ENCODE measurements around the gene NRXN3. TPM values are rescaled to one million over a fixed set of nuclear protein-coding genes. Genes with fewer than 3 reads are reported as not detected.

Gene NRXN3
- total and polyA plus RNA-seq, 2 donors (not counting 1 experiment from before 2014, with no cell fraction given) = not detected

DNA sequence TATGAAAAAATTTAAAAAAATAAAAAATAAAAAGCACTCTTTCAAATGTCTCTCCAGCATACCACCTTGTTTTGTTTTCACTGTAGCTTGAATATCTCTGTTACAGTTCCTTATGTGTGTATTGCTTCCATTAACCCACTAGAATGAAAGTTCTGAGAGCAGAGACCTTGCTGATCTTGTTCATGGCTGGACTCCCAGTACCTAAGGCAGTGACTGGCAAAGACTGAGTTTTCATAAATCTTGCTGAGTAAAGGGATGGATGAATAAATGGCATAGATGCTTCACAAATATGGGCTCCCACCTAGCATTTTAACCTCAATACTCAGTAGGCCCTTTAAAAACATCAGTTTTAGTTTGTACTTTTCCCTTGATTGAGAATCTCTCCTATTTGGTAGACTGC is 1125.2 kb downstream of the NRXN3 start:
- no peaks in the 10 kb centered on the region for H3K27me3 ChIP-seq (replicated peaks in 1 of 4; ENCODE audit: control extremely low read depth in 1 of 4, control insufficient read depth in 3 of 4, insufficient read depth in 4 of 4, low read length in 3 of 4)
- no peaks in the 10 kb centered on the region for H3K9me3 ChIP-seq (ENCODE audit: control extremely low read depth in 1 of 3, control insufficient read depth in 2 of 3, insufficient read depth in 1 of 3, low read length in 2 of 3)
- ATAC-seq (ENCODE audit: low read depth) = no peak
- DNase-seq = no peak
- no peak overlapping the region for H3K4me2 ChIP-seq (replicated peaks; ENCODE audit: low read depth, low read length, poor library complexity, severe bottlenecking)
- H3K36me3 ChIP-seq (replicated peaks in 1 of 2; ENCODE audit: control extremely low read depth in 1 of 2, control insufficient read depth in 1 of 2, extremely low read depth in 1 of 2, insufficient read depth in 2 of 2, low read length in 1 of 2) = no peaks in the 10 kb centered on the region
- no peak overlapping the region for H3K9ac ChIP-seq (ENCODE audit: low read length)
- TF ChIP-seq EZH2 (IDR thresholded peaks at IDR 0.05; ENCODE audit: borderline replicate concordance, insufficient read depth, low read depth, low read length, poor library complexity, severe bottlenecking) (no peak), CTCF (IDR thresholded peaks at IDR 0.05) (no peak)
- no peaks in the 10 kb centered on the region for H3K4me1 ChIP-seq (ENCODE audit: control insufficient read depth in 2 of 2, insufficient read depth in 2 of 2, low read length in 2 of 2)
- no peak overlapping the region for H3K27ac ChIP-seq (ENCODE audit: low read length in 2 of 2)
- no peaks in the 10 kb centered on the region for H4K20me1 ChIP-seq (ENCODE audit: control insufficient read depth, insufficient read depth, low read length, poor library complexity, severe bottlenecking)
- no peak overlapping the region for H3K4me3 Mint-ChIP-seq
- no peaks in the 10 kb centered on the region for H3K79me2 ChIP-seq (ENCODE audit: control insufficient read depth, insufficient read depth, low read length)
- CTCF ChIA-PET = no interaction called here
- POLR2A ChIA-PET = no interaction called here
- no peak overlapping the region for H3K4me3 ChIP-seq (ENCODE audit: control extremely low read depth in 1 of 5, extremely low read depth in 1 of 5, insufficient read depth in 1 of 5, low read depth in 2 of 5, low read length in 4 of 5)
- no peak overlapping the region for H3K27ac Mint-ChIP-seq
- no peaks in the 10 kb centered on the region for H3K4me1 Mint-ChIP-seq
- no peak overlapping the region for H2AFZ ChIP-seq (ENCODE audit: insufficient read depth, low read depth, low read length, poor library complexity, severe bottlenecking)
- no peaks in the 10 kb centered on the region for H3K9me3 Mint-ChIP-seq (ENCODE audit: insufficient read depth)
- intact Hi-C loops (cut with micrococcal nuclease) = no loop called here
- H3K27me3 Mint-ChIP-seq = no peaks in the 10 kb centered on the region

DNA sequence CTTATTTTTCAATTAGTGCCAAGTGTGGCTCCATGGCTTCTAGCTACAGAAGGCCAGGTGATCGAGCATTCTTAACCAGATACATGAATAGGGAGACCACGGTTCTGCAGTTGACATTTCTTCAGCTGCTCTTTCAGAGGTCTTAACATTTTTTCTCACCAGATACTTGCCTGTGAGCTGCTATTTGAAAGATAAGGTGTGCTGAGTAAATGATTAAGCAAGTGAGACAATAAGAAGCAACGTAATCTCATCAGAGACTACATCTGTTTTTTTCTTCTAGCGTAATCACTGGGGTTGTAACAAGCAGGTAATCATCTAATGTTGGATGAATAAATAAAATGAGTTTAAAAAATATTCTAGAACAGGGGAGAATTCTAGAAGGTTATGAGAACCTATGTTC is 1128.2 kb downstream of the NRXN3 start:
- no peak for DNase-seq
- intact Hi-C loops (cut with micrococcal nuclease) = no loop called here
- H3K27ac ChIP-seq (ENCODE audit: low read length in 2 of 2) = no peak overlapping the region
- TF ChIP-seq CTCF (IDR thresholded peaks at IDR 0.05) (no peak), EZH2 (IDR thresholded peaks at IDR 0.05; ENCODE audit: borderline replicate concordance, insufficient read depth, low read depth, low read length, poor library complexity, severe bottlenecking) (no peak)
- CTCF ChIA-PET = no interaction called here
- no peaks in the 10 kb centered on the region for H3K9me3 ChIP-seq (ENCODE audit: control extremely low read depth in 1 of 3, control insufficient read depth in 2 of 3, insufficient read depth in 1 of 3, low read length in 2 of 3)
- H4K20me1 ChIP-seq (ENCODE audit: control insufficient read depth, insufficient read depth, low read length, poor library complexity, severe bottlenecking) = no peaks in the 10 kb centered on the region
- H3K4me3 Mint-ChIP-seq = no peak overlapping the region
- no peak for ATAC-seq (ENCODE audit: low read depth)
- H3K36me3 ChIP-seq (replicated peaks in 1 of 2; ENCODE audit: control extremely low read depth in 1 of 2, control insufficient read depth in 1 of 2, extremely low read depth in 1 of 2, insufficient read depth in 2 of 2, low read length in 1 of 2) = no peaks in the 10 kb centered on the region
- no peaks in the 10 kb centered on the region for H3K27me3 ChIP-seq (replicated peaks in 1 of 4; ENCODE audit: control extremely low read depth in 1 of 4, control insufficient read depth in 3 of 4, insufficient read depth in 4 of 4, low read length in 3 of 4)
- no peaks in the 10 kb centered on the region for H3K27me3 Mint-ChIP-seq
- H3K27ac Mint-ChIP-seq = no peak overlapping the region
- H3K9ac ChIP-seq (ENCODE audit: low read length) = no peak overlapping the region
- no peak overlapping the region for H3K4me3 ChIP-seq (ENCODE audit: control extremely low read depth in 1 of 5, extremely low read depth in 1 of 5, insufficient read depth in 1 of 5, low read depth in 2 of 5, low read length in 4 of 5)
- H2AFZ ChIP-seq (ENCODE audit: insufficient read depth, low read depth, low read length, poor library complexity, severe bottlenecking) = no peak overlapping the region
- no CpG with 5 or more reads among the region's 4 CpGs for WGBS (ENCODE audit: insufficient coverage)
- no peaks in the 10 kb centered on the region for H3K9me3 Mint-ChIP-seq (ENCODE audit: insufficient read depth)
- H3K79me2 ChIP-seq (ENCODE audit: control insufficient read depth, insufficient read depth, low read length) = no peaks in the 10 kb centered on the region
- no peaks in the 10 kb centered on the region for H3K4me1 Mint-ChIP-seq
- H3K4me1 ChIP-seq (ENCODE audit: control insufficient read depth in 2 of 2, insufficient read depth in 2 of 2, low read length in 2 of 2) = no peaks in the 10 kb centered on the region
- no peak overlapping the region for H3K4me2 ChIP-seq (replicated peaks; ENCODE audit: low read depth, low read length, poor library complexity, severe bottlenecking)
- POLR2A ChIA-PET = no interaction called here
